Natural killer cell (primary cell): ENCODE results near the gene WDR18. TPM values are rescaled to one million over a fixed set of nuclear protein-coding genes. Genes with fewer than 3 reads are reported as not detected.

ENCODE experiments used
- ATAC-seq, 3 donors: fragments of 150-1000 bp in 2 of 3; fragments of 200-7000 bp in 1 of 3; cut with Tn5 transposase; 1 replicate in 1 of 3; 2 replicates in 2 of 3; pipeline ENCODE4 v1.10.0; 2021; ENCODE audit warnings: mild to moderate bottlenecking in 2 of 3, moderate library complexity in 2 of 3
- DNase-seq, 2 donors: peaks; one replicate each; pipeline versions ENCODE4 v3.0.0 to v3.0.0-alpha.2; 2013 to 2021; ENCODE audit warnings: mixed read lengths in 1 of 2
- H3K27ac ChIP-seq: one replicate; pipeline ENCODE4 v1.5.1; 2013; ENCODE audit warnings: mild to moderate bottlenecking, low read length
- H3K27me3 ChIP-seq: one replicate; pipeline ENCODE4 v1.6.1; 2013; ENCODE audit warnings: low read length; ENCODE audit not compliant: control insufficient read depth, insufficient read depth
- H3K36me3 ChIP-seq: one replicate; pipeline ENCODE4 v1.6.1; 2013; ENCODE audit warnings: low read length; ENCODE audit not compliant: control insufficient read depth, insufficient read depth
- H3K4me1 ChIP-seq: one replicate; pipeline ENCODE4 v1.6.1; 2013; ENCODE audit warnings: low read length; ENCODE audit not compliant: control insufficient read depth, insufficient read depth
- H3K4me3 ChIP-seq: one replicate; pipeline ENCODE4 v1.5.1; 2013; ENCODE audit warnings: low read length
- H3K9me3 ChIP-seq: one replicate; pipeline ENCODE4 v1.6.1; 2013; ENCODE audit warnings: low read length; ENCODE audit not compliant: control insufficient read depth, insufficient read depth
- H3K27ac Mint-ChIP-seq, 2 donors: one replicate each; pipeline ENCODE4 v1.8.0; 2022; ENCODE audit warnings: mild to moderate bottlenecking in 2 of 2, mixed read lengths in 2 of 2, moderate library complexity in 1 of 2
- H3K27me3 Mint-ChIP-seq, 2 donors: one replicate each; pipeline ENCODE4 v1.8.0; 2022; ENCODE audit warnings: low read depth in 2 of 2, mixed read lengths in 2 of 2
- H3K36me3 Mint-ChIP-seq: one replicate; pipeline ENCODE4 v1.8.0; 2022; ENCODE audit warnings: mixed read lengths
- H3K4me1 Mint-ChIP-seq, 2 donors: one replicate each; pipeline ENCODE4 v1.8.0; 2022; ENCODE audit warnings: mixed read lengths in 2 of 2
- H3K4me3 Mint-ChIP-seq: one replicate; pipeline ENCODE4 v1.8.0; 2022; ENCODE audit warnings: mild to moderate bottlenecking, moderate library complexity, mixed read lengths
- H3K9me3 Mint-ChIP-seq, 2 donors: one replicate each; pipeline ENCODE4 v1.8.0; 2022; ENCODE audit warnings: mixed read lengths in 2 of 2
- WGBS: methylation state at CpG from one replicate; pipeline ENCODE4 v1.1.7; 2013; ENCODE audit warnings: missing lambda C conversion rate; ENCODE audit not compliant: insufficient coverage; 5-methylcytosine and 5-hydroxymethylcytosine counted together
- intact Hi-C: fragments of 100-400 bp; cut with micrococcal nuclease; formaldehyde crosslinking; loops from one replicate; pipeline ENCODE4 v1.14.2; 2022
- total RNA-seq, 4 donors: library from RNA; stranded (reverse); fragments of 120-200 nt in 1 of 4; gene quantifications; one replicate each; pipeline versions ENCODE4 v1.2.3 to v1.2.4, GENCODE V29; 2013 to 2022
- TF ChIP-seq, protein P1 (sequence below): fragments of 200-600 bp; IDR thresholded peaks from one replicate; pipeline ENCODE4 v1.8.0; 2022; ENCODE audit warnings: antibody characterized with exemption

WDR18 gene
- total RNA-seq, 3 donors from 2014 or later (not counting 1 experiment from before 2014, with no cell fraction given), result 17.5 to 25.4 (median 22.7) TPM

DNA sequence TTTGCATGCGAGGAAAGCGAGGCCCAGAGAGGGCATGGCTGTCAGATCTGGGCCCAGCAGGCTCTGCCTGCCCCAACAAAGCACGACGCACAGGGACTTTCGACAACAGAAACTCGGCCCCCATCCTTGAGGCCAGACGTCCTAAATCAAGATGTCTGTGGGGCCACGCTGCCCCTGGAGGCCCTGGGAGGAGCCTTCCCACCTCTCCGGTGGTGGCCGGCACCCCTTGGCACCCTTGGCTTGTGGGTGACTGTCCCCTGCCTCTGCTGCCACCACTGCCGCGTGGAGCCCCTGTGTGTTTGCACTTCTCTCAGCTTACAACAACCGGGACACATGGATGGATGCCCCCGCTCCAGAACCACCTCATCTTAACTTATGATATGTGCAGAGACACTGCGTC lies 4.4 kb downstream of the WDR18 start:
- Mint-ChIP-seq H3K4me1 (peaks cover 13 to 22% of the 10 kb centered on the region in 2 donors), H3K4me3 (no peak overlapping the region), H3K36me3 (no peaks in the 10 kb centered on the region), H3K9me3 (no peaks in the 10 kb centered on the region), H3K27me3 (no peaks in the 10 kb centered on the region), H3K27ac (peak overlapping the region in 1 of 2 donors; percentile 47)
- ATAC-seq (no peak), DNase-seq (no peak)
- 92% methylated on average over 15 of the region's 15 CpGs for WGBS
- peaks cover 31% of the 10 kb centered on the region for H3K4me1 ChIP-seq
- intact Hi-C loops, result loop anchor here (10.0 kb wide), 1 partner anchor 214 kb away; no protein-coding TSS in a partner anchor
- TF ChIP-seq, protein P1, sequence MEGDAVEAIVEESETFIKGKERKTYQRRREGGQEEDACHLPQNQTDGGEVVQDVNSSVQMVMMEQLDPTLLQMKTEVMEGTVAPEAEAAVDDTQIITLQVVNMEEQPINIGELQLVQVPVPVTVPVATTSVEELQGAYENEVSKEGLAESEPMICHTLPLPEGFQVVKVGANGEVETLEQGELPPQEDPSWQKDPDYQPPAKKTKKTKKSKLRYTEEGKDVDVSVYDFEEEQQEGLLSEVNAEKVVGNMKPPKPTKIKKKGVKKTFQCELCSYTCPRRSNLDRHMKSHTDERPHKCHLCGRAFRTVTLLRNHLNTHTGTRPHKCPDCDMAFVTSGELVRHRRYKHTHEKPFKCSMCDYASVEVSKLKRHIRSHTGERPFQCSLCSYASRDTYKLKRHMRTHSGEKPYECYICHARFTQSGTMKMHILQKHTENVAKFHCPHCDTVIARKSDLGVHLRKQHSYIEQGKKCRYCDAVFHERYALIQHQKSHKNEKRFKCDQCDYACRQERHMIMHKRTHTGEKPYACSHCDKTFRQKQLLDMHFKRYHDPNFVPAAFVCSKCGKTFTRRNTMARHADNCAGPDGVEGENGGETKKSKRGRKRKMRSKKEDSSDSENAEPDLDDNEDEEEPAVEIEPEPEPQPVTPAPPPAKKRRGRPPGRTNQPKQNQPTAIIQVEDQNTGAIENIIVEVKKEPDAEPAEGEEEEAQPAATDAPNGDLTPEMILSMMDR, result no peak
- no peak overlapping the region for H3K4me3 ChIP-seq
- H3K27ac ChIP-seq, result no peak overlapping the region
- peaks cover 16% of the 10 kb centered on the region for H3K36me3 ChIP-seq
- H3K9me3 ChIP-seq, result no peaks in the 10 kb centered on the region
- H3K27me3 ChIP-seq, result no peaks in the 10 kb centered on the region

DNA sequence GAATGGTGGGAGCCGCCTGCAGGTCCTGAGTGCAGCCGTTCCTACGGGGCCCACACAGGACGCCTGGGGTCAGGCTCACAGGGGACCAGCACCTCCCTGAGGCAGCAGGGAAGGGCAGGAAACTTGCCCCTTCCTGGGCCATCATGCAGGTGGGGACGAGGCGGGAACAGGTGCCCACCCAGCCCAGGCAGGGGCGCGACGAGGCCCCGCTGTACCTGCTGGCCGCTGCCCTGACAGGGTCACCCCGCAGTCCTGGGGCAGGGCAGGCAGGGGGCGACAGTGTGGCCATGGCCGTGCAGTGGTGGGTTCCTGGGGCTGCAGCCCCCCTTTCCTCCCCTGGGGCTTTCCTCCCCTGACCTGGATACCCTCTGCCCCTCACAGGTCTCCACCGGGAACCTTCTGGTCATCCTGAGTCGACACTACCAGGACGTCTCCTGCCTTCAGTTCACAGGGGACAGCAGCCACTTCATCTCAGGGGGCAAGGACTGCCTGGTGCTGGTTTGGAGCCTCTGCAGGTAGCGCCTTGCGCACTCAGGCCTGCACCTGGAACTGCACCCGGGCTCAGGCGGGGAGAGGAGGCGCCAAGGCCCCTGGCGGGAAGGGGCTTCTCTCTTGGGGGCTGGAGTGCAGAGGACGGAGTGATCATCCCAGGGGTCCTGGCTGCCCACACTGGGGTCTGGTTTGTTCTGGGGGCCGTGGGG lies 5.4 kb downstream of the WDR18 start:
- Mint-ChIP-seq H3K4me1 (peaks cover 8 to 17% of the 10 kb centered on the region in 2 donors), H3K36me3 (no peaks in the 10 kb centered on the region), H3K4me3 (no peak overlapping the region), H3K27ac (peak overlapping the region in 1 of 2 donors; percentile 47), H3K27me3 (no peaks in the 10 kb centered on the region), H3K9me3 (no peaks in the 10 kb centered on the region)
- 82% methylated on average over 25 of the region's 25 CpGs for WGBS
- TF ChIP-seq, protein P1, result no peak
- ATAC-seq (no peak), DNase-seq (peak in 1 of 2 donors; percentile 20)
- intact Hi-C loops, result loop anchor here (10.0 kb wide), 1 partner anchor 215 kb away; no protein-coding TSS in a partner anchor
- no peaks in the 10 kb centered on the region for H3K27me3 ChIP-seq
- H3K27ac ChIP-seq, result no peak overlapping the region
- peaks cover 24% of the 10 kb centered on the region for H3K4me1 ChIP-seq
- peaks cover 16% of the 10 kb centered on the region for H3K36me3 ChIP-seq
- no peak overlapping the region for H3K4me3 ChIP-seq
- no peaks in the 10 kb centered on the region for H3K9me3 ChIP-seq

DNA sequence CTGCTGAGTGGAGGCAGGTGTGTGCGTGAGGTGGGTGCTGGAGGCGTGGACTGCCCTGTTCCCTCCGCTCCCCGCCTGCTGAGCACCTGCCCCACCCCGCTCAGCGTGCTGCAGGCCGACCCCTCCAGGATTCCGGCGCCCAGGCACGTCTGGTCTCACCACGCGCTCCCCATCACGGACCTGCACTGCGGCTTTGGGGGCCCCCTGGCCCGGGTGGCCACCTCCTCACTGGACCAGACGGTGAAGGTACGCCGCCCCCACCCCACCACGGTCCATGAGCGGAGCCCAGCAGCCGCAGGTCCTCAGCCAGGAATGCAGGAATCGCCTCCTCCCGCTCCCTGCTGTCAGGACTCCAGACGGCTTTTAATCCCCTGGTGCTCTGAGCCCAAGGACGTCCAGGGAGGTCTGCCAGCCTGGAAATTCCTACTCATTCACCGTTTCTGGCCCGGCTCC lies 6.0 kb downstream of the WDR18 start:
- no peak overlapping the region for H3K4me3 Mint-ChIP-seq

More for the DNA sequence above, 6.0 kb downstream of the WDR18 start:
- WGBS, result 94% methylated on average over 27 of the region's 27 CpGs
- Mint-ChIP-seq H3K27me3 (no peaks in the 10 kb centered on the region), H3K4me1 (peaks cover 2 to 11% of the 10 kb centered on the region in 2 donors), H3K9me3 (no peaks in the 10 kb centered on the region), H3K27ac (peak overlapping the region in 1 of 2 donors; percentile 47), H3K36me3 (no peaks in the 10 kb centered on the region)
- TF ChIP-seq, protein P1, result no peak
- Histone ChIP-seq H3K27me3 (no peaks in the 10 kb centered on the region), H3K36me3 (peaks cover 16% of the 10 kb centered on the region), H3K4me3 (no peak overlapping the region), H3K4me1 (peaks cover 18% of the 10 kb centered on the region), H3K27ac (no peak overlapping the region), H3K9me3 (no peaks in the 10 kb centered on the region)
- ATAC-seq, result no peak
- DNase-seq, result peak in 1 of 2 donors; percentile 7
- intact Hi-C loops, result no loop called here
